A549 (cell line): ENCODE data around the gene CMTM1. TPM values are rescaled to one million over a fixed set of nuclear protein-coding genes. Genes with fewer than 3 reads are reported as not detected.

Experiments
- ATAC-seq, 2 experiments: fragments of 200-7000 bp in 1 of 2; fragments of >200 bp in 1 of 2; cut with Nextera tagmentation in 1 of 2; cut with Tn5 transposase in 1 of 2; 3 replicates each; pipeline versions ENCODE4 v1.8.0 to v1.9.1; 2018 to 2020; ENCODE audit warnings: mild to moderate bottlenecking in 1 of 2, moderate library complexity in 1 of 2
- CTCF ChIA-PET: fragments of 300-600 bp; sonication (Branson Sonifier 250); formaldehyde crosslinking; extraction: SDS; loops from one replicate; lab custom pipeline; 2021; ENCODE audit warnings: antibody characterized with exemption, inconsistent platforms; lab: Yijun Ruan, JAX
- POLR2A ChIA-PET: fragments of 350-600 bp; formaldehyde crosslinking; extraction: SDS; loops from one replicate; lab custom pipeline; 2021; ENCODE audit warnings: antibody characterized with exemption, inconsistent platforms; lab: Yijun Ruan, JAX
- DNase-seq, 2 experiments: peaks; one replicate each; pipeline versions ENCODE4 v3.0.0 to v3.0.0-alpha.2; 2011 to 2016; ENCODE audit warnings: low read depth in 1 of 2, low spot score in 1 of 2
- FAIRE-seq: peaks from 2 replicates; lab custom pipeline; 2011; peaks lifted over from hg19 to GRCh38; lab: Jason Lieb, UNC
- H3K27ac ChIP-seq, 2 experiments: fragments of >200 bp; sonication (Bioruptor Twin); formaldehyde crosslinking; 3 replicates each; pipeline ENCODE4 v1.5.1; 2016 to 2017
- H3K4me1 ChIP-seq: fragments of >200 bp; sonication (Bioruptor Twin); formaldehyde crosslinking; 3 replicates; pipeline ENCODE4 v1.6.1; 2016
- H3K4me2 ChIP-seq: fragments of >200 bp; sonication (Bioruptor Twin); formaldehyde crosslinking; 3 replicates; pipeline ENCODE4 v1.6.1; 2016
- H3K4me3 ChIP-seq: fragments of >200 bp; sonication (Bioruptor Twin); formaldehyde crosslinking; 3 replicates; pipeline ENCODE4 v1.5.1; 2016
- H3K9me3 ChIP-seq: fragments of >200 bp; sonication (Bioruptor Twin); formaldehyde crosslinking; 3 replicates; pipeline ENCODE4 v1.6.1; 2016
- BHLHE40 ChIP-seq: IDR thresholded peaks from 2 replicates; pipeline ENCODE4 v1.6.1; 2012; ENCODE audit warnings: low read depth, low read length, inconsistent platforms
- CBX8 ChIP-seq: fragments of 200-600 bp; sonication (generic); IDR thresholded peaks from 2 replicates; pipeline ENCODE4 v1.6.1; 2016
- CEBPB ChIP-seq, 2 experiments: fragments of >200 bp in 1 of 2; sonication (Bioruptor Twin) in 1 of 2; formaldehyde crosslinking in 1 of 2; IDR thresholded peaks; 2 replicates each; pipeline ENCODE4 v1.6.1; 2012 to 2016
- EHF ChIP-seq: fragments of 250-450 bp; sonication (Bioruptor Pico); IDR thresholded peaks from 2 replicates; pipeline ENCODE4 v1.5.0; 2020; ENCODE audit warnings: mild to moderate bottlenecking
- EHMT2 ChIP-seq: fragments of 200-600 bp; sonication (generic); IDR thresholded peaks from 2 replicates; pipeline ENCODE4 v1.6.1; 2016; ENCODE audit warnings: antibody characterized with exemption, low read depth, mild to moderate bottlenecking, moderate library complexity
- ESRRA ChIP-seq: fragments of 150-350 bp; IDR thresholded peaks from 2 replicates; pipeline ENCODE4 v1.6.1; 2014; ENCODE audit warnings: mild to moderate bottlenecking, low read length, borderline replicate concordance
- GATA3 ChIP-seq: IDR thresholded peaks from 2 replicates; pipeline ENCODE4 v1.6.1; 2012; ENCODE audit warnings: borderline replicate concordance
- HDAC2 ChIP-seq: fragments of 200-600 bp; sonication (generic); IDR thresholded peaks from 2 replicates; pipeline ENCODE4 v1.6.1; 2016
- HOXA7 ChIP-seq: fragments of 250-450 bp; sonication (Bioruptor Pico); IDR thresholded peaks from 2 replicates; pipeline ENCODE4 v1.5.0; 2020; ENCODE audit warnings: mild to moderate bottlenecking, moderate library complexity
- HOXB5 ChIP-seq: fragments of 250-450 bp; sonication (Bioruptor Pico); IDR thresholded peaks from 2 replicates; pipeline ENCODE4 v1.5.0; 2020; ENCODE audit warnings: mild to moderate bottlenecking, moderate library complexity
- JUN ChIP-seq, 2 experiments: fragments of >200 bp; sonication (Bioruptor Twin); formaldehyde crosslinking; IDR thresholded peaks; 2 replicates in 1 of 2; 3 replicates in 1 of 2; pipeline ENCODE4 v1.6.1; 2016 to 2017
- KDM5A ChIP-seq: fragments of 200-600 bp; sonication (generic); IDR thresholded peaks from 2 replicates; pipeline ENCODE4 v1.6.1; 2016; ENCODE audit warnings: antibody characterized with exemption, mild to moderate bottlenecking
- MAFK ChIP-seq: fragments of 450-650 bp; IDR thresholded peaks from 2 replicates; pipeline ENCODE4 v1.6.1; 2014; ENCODE audit not compliant: partially characterized antibody
- MAZ ChIP-seq: fragments of 150-350 bp; IDR thresholded peaks from 2 replicates; pipeline ENCODE4 v1.6.1; 2014; ENCODE audit warnings: antibody characterized with exemption, low read depth, low read length, borderline replicate concordance
- PHF8 ChIP-seq: fragments of 200-600 bp; sonication (generic); IDR thresholded peaks from 2 replicates; pipeline ENCODE4 v1.6.1; 2016; ENCODE audit warnings: low read depth, mild to moderate bottlenecking, antibody characterized with exemption, moderate library complexity, borderline replicate concordance
- POLR2A ChIP-seq: IDR thresholded peaks from 2 replicates; pipeline ENCODE4 v1.6.1; 2012; ENCODE audit warnings: mild to moderate bottlenecking, low read length
- SMC3 ChIP-seq: fragments of >200 bp; sonication (Bioruptor Twin); formaldehyde crosslinking; IDR thresholded peaks from 3 replicates; pipeline ENCODE4 v1.6.1; 2018; ENCODE audit warnings: inconsistent platforms
- ZFP36 ChIP-seq: fragments of 450-650 bp; IDR thresholded peaks from 2 replicates; pipeline ENCODE4 v1.6.1; 2014; ENCODE audit warnings: borderline replicate concordance; ENCODE audit not compliant: partially characterized antibody
- ZSCAN20 ChIP-seq: fragments of 250-450 bp; sonication (Bioruptor Pico); IDR thresholded peaks from 2 replicates; pipeline ENCODE4 v1.8.0; 2022; ENCODE audit warnings: mild to moderate bottlenecking, moderate library complexity
- WGBS: methylation state at CpG from one replicate; pipeline ENCODE4 v1.1.6; 2017; ENCODE audit errors: missing lambda C conversion rate; 5-methylcytosine and 5-hydroxymethylcytosine counted together
- polyA plus RNA-seq, 4 experiments: library from polyadenylated mRNA; depleted of rRNA in 3 of 4; stranded (reverse); fragments of >200 nt; fragmentation: RNase III in 1 of 4; extraction: RNeasy Plus Mini Kit Qiagen cat#74134 plus additional on column Dnase treatment in 1 of 4; gene quantifications; 2 replicates in 3 of 4; 3 replicates in 1 of 4; pipeline ENCODE4 v1.2.3, GENCODE V29; 2011 to 2017
- TF ChIP-seq, protein P1 (sequence below): IDR thresholded peaks from 2 replicates; pipeline ENCODE4 v1.6.1; 2012
- TF ChIP-seq, protein P2 (sequence below): fragments of 450-650 bp; IDR thresholded peaks from 2 replicates; pipeline ENCODE4 v1.6.1; 2014; ENCODE audit warnings: antibody characterized with exemption
- TF ChIP-seq, protein P3 (sequence below): fragments of >200 bp; sonication (Bioruptor Twin); formaldehyde crosslinking; IDR thresholded peaks from 2 replicates; pipeline ENCODE4 v1.6.1; 2016
- TF ChIP-seq, protein P4 (sequence below): fragments of 200-600 bp; sonication (generic); IDR thresholded peaks from 2 replicates; pipeline ENCODE4 v1.6.1; 2016; ENCODE audit warnings: antibody characterized with exemption, mild to moderate bottlenecking, moderate library complexity
- TF ChIP-seq, protein P5 (sequence below): fragments of 250-450 bp; sonication (Bioruptor Pico); IDR thresholded peaks from 2 replicates; pipeline ENCODE4 v1.5.0; 2020; ENCODE audit warnings: low read depth, mild to moderate bottlenecking, moderate library complexity
- TF ChIP-seq, protein P6 (sequence below): fragments of >200 bp; sonication (Bioruptor Twin); formaldehyde crosslinking; IDR thresholded peaks from 3 replicates; pipeline ENCODE4 v1.6.1; 2016
- TF ChIP-seq, protein P7 (sequence below): IDR thresholded peaks from 2 replicates; pipeline ENCODE4 v1.6.1; 2012

Gene CMTM1
- polyA plus RNA-seq, 2 of the 4 experiments (the other 2 are of a cell fraction), result 1.3 to 1.9 TPM

DNA sequence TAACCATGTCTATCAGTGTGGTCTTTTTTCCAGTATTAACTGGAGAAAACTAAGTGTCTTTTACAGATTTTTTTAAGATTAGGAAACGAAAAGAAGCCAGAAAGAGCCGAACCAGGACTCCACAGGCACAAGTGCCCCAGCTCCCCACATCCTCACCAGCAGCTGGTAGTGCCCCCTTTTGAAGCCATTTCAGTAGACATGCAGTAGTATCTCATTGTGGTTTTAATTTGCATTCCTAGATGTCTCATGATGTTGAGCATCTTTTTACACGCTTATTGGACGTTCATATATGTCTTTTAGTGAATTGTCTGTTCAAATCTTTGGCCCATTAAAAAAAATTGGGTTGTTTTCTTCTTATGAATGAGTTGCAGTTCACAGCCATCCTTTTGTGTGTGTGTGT lies 33.5 kb downstream of the CMTM1 start:
- no peak for ATAC-seq
- no peaks in the 10 kb centered on the region for H3K9me3 ChIP-seq
- WGBS, result 85% methylated on average over 4 of the region's 4 CpGs
- no peak for DNase-seq
- POLR2A ChIA-PET, result no interaction called here
- no peak for TF ChIP-seq PHF8
- TF ChIP-seq, protein P1, sequence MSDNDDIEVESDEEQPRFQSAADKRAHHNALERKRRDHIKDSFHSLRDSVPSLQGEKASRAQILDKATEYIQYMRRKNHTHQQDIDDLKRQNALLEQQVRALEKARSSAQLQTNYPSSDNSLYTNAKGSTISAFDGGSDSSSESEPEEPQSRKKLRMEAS, result no peak
- no peak for TF ChIP-seq HOXA7 (CRISPR knock-in tag)
- no peak for TF ChIP-seq SMC3
- TF ChIP-seq, protein P2, sequence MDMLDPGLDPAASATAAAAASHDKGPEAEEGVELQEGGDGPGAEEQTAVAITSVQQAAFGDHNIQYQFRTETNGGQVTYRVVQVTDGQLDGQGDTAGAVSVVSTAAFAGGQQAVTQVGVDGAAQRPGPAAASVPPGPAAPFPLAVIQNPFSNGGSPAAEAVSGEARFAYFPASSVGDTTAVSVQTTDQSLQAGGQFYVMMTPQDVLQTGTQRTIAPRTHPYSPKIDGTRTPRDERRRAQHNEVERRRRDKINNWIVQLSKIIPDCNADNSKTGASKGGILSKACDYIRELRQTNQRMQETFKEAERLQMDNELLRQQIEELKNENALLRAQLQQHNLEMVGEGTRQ, result no peak
- TF ChIP-seq ESRRA, result no peak
- no peak for TF ChIP-seq EHF (CRISPR knock-in tag)
- TF ChIP-seq GATA3, result no peak
- TF ChIP-seq KDM5A, result no peak
- TF ChIP-seq HOXB5 (CRISPR knock-in tag), result no peak
- TF ChIP-seq HDAC2, result no peak
- TF ChIP-seq EHMT2, result no peak
- TF ChIP-seq MAZ, result no peak
- TF ChIP-seq ZSCAN20 (CRISPR knock-in tag), result no peak
- TF ChIP-seq, all 56 proteins: peak for 0
- CTCF ChIA-PET, result interaction anchor here (1.5 to 1.7 kb wide), 2 partner anchors 9 to 10 kb away, joined by 4 to 5 read pairs; no protein-coding TSS in a partner anchor
- H3K27ac ChIP-seq, result no peak overlapping the region
- no peak for FAIRE-seq
- no peak overlapping the region for H3K4me3 ChIP-seq
- no peak overlapping the region for H3K4me2 ChIP-seq
- peaks cover 6% of the 10 kb centered on the region for H3K4me1 ChIP-seq

DNA sequence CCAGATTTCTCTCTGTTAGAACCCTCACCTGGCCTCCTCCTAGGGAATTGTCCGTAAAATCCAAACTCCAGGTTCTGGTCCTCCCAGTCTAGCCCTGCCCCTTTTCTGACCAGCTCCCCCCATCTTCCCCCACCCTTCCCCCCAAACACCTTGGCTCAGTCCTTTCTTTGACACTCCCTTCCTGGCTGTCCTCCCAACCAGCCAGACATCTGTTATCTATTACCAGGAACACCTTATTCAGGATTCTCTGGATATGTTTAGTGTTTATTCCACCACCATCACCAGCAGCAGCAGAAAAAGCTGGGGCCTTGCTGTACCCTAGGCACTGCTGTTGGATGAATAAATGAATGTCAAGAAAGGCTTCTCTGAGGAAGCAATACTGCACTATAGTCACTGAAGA lies 34.2 kb downstream of the CMTM1 start:
- FAIRE-seq, result no peak
- 100% methylated on average over 1 of the region's 1 CpG for WGBS
- ATAC-seq, result no peak
- Histone ChIP-seq H3K4me1 (peaks cover 6% of the 10 kb centered on the region), H3K27ac (no peak overlapping the region), H3K4me3 (no peak overlapping the region), H3K9me3 (no peaks in the 10 kb centered on the region), H3K4me2 (no peak overlapping the region)
- ChIA-PET CTCF (interaction anchor here (0.8 to 1.7 kb wide), 6 partner anchors 8 to 258 kb away, joined by 3 to 5 read pairs (median 4); no protein-coding TSS in a partner anchor), POLR2A (no interaction called here)
- TF ChIP-seq POLR2A, result no peak
- TF ChIP-seq, protein P3, sequence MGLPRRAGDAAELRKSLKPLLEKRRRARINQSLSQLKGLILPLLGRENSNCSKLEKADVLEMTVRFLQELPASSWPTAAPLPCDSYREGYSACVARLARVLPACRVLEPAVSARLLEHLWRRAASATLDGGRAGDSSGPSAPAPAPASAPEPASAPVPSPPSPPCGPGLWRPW, result no peak
- TF ChIP-seq, protein P1, result no peak
- TF ChIP-seq, protein P4, sequence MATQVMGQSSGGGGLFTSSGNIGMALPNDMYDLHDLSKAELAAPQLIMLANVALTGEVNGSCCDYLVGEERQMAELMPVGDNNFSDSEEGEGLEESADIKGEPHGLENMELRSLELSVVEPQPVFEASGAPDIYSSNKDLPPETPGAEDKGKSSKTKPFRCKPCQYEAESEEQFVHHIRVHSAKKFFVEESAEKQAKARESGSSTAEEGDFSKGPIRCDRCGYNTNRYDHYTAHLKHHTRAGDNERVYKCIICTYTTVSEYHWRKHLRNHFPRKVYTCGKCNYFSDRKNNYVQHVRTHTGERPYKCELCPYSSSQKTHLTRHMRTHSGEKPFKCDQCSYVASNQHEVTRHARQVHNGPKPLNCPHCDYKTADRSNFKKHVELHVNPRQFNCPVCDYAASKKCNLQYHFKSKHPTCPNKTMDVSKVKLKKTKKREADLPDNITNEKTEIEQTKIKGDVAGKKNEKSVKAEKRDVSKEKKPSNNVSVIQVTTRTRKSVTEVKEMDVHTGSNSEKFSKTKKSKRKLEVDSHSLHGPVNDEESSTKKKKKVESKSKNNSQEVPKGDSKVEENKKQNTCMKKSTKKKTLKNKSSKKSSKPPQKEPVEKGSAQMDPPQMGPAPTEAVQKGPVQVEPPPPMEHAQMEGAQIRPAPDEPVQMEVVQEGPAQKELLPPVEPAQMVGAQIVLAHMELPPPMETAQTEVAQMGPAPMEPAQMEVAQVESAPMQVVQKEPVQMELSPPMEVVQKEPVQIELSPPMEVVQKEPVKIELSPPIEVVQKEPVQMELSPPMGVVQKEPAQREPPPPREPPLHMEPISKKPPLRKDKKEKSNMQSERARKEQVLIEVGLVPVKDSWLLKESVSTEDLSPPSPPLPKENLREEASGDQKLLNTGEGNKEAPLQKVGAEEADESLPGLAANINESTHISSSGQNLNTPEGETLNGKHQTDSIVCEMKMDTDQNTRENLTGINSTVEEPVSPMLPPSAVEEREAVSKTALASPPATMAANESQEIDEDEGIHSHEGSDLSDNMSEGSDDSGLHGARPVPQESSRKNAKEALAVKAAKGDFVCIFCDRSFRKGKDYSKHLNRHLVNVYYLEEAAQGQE, result no peak
- no peak for TF ChIP-seq PHF8
- TF ChIP-seq CEBPB (IDR thresholded peaks at IDR 0.05), result no peak
- TF ChIP-seq MAFK, result no peak
- TF ChIP-seq BHLHE40, result no peak
- TF ChIP-seq, protein P5, sequence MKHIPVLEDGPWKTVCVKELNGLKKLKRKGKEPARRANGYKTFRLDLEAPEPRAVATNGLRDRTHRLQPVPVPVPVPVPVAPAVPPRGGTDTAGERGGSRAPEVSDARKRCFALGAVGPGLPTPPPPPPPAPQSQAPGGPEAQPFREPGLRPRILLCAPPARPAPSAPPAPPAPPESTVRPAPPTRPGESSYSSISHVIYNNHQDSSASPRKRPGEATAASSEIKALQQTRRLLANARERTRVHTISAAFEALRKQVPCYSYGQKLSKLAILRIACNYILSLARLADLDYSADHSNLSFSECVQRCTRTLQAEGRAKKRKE (CRISPR knock-in tag), result no peak
- TF ChIP-seq CBX8, result no peak
- TF ChIP-seq JUN (IDR thresholded peaks at IDR 0.05), result no peak
- TF ChIP-seq ESRRA, result no peak
- TF ChIP-seq, protein P6, sequence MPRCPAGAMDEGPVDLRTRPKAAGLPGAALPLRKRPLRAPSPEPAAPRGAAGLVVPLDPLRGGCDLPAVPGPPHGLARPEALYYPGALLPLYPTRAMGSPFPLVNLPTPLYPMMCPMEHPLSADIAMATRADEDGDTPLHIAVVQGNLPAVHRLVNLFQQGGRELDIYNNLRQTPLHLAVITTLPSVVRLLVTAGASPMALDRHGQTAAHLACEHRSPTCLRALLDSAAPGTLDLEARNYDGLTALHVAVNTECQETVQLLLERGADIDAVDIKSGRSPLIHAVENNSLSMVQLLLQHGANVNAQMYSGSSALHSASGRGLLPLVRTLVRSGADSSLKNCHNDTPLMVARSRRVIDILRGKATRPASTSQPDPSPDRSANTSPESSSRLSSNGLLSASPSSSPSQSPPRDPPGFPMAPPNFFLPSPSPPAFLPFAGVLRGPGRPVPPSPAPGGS, result no peak
- TF ChIP-seq ZSCAN20 (CRISPR knock-in tag), result no peak
- no peak for TF ChIP-seq ZFP36
- TF ChIP-seq, protein P7, sequence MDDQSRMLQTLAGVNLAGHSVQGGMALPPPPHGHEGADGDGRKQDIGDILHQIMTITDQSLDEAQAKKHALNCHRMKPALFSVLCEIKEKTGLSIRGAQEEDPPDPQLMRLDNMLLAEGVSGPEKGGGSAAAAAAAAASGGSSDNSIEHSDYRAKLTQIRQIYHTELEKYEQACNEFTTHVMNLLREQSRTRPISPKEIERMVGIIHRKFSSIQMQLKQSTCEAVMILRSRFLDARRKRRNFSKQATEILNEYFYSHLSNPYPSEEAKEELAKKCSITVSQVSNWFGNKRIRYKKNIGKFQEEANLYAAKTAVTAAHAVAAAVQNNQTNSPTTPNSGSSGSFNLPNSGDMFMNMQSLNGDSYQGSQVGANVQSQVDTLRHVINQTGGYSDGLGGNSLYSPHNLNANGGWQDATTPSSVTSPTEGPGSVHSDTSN, result no peak
- no peak for DNase-seq
